HG03064 (cell line): Measurements from ENCODE around the gene NOC3L.
"Not testable (repeated sequence)": the region's sequence is repeated elsewhere in the genome, so short reads cannot be mapped to it uniquely, and the experiment has no call there.

Experiments used
- ATAC-seq: cut with Tn5 transposase; IDR thresholded peaks from one replicate; pipeline ENCODE4 v1.9.1; 2021; ENCODE audit warnings: low read depth; ENCODE audit not compliant: unreplicated experiment

The NOC3L gene

DNA sequence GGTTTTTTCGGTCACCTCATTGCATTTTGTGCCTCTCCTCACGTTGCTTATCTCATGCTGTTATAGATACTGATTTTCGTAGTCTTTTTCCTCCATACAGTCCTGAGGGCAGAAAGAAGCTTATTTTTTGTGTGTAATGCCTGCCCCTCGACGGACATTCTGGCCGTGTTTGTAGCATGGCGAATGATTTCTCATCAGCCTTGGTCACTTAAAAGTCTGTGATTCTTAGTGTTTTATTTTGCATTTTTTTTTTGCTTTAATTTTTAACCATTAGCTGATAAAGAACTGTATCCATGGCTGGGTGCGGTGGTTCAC is 469 bp upstream of the NOC3L start:
- no peak for ATAC-seq

DNA sequence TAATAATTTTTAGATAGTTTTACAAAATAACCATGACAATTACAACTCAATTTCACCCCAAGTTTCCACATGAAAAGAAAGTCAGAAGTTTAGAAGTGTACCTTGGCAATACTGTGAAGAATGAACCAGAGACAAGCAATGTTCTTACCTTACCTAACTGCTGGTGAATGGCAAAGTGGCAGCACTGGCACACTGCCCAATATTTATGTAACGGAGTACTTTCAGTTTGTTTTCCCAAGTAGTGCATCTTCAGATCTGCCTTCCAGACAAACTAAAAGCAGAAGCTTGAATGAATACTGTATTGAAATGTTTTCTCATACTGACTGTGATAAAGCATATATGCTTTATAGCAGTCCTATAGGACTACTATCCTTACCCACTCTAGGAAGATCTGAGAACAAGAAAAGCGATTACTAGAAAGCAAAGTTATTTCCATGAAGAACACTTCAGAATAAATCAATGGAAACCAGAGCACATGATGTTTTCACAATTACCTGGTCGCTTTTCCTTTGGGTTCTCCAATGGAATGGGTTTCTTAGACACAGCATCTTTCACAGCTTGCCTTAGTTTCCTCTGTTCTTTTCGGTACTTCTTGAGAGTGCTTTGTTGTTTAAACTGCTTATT is 1.5 kb downstream of the NOC3L start:
- no peak for ATAC-seq

DNA sequence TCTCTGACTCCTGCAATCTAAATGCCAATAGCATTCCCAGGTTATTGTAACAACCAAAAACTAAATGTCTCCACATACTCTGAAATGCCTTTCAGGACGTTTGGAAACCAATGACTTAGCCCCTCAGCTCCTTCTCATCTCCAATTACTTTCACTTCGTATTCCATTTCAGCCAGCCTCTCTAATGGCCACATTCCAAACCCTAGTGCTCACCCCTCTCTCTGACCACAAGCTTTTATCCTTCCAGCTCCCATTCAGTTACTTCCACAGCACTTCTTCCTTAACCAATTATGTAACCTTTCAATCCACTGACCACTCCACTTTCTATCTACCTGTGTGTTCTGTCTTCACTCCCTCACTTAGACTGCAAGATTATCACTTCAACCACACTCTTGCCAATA is 4.3 kb downstream of the NOC3L start:
- ATAC-seq, result no peak

DNA sequence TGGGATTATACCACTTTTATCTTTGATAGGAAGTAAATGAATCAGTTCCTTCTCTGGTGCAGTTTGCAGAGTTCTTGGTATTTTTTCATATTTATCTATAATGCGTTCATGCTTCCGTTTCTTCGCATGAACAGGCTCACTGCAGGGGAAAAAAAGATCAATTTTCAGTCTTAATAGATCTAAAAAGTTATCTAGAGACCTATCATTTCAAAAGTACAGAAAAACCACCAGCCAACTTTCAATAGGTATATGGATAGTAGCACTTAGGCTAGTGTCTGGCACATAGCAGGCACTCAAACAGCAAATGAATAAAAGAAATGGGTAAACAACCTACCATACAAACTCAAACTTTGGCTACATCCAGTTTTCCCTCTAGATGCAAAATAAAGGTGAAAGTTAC is 5.5 kb downstream of the NOC3L start:
- no peak for ATAC-seq

DNA sequence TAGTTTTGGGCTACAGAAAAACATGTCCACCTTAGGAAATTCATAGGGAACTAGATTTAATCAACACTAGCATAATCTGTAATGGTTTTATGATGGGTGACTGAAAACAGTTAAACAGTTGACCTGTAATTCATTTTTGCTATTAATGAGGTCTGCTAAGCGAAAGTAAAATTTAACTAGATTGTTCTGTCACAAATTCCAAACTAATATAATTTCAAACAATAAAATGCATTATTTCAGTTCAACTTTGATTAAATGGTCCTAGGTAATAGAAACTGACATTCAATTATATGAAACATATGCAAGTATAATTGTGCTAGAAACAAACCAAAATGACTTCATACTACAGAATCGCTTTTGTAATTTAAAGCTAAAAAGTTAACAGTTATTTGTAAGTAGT is 6.9 kb downstream of the NOC3L start:
- no peak for ATAC-seq

DNA sequence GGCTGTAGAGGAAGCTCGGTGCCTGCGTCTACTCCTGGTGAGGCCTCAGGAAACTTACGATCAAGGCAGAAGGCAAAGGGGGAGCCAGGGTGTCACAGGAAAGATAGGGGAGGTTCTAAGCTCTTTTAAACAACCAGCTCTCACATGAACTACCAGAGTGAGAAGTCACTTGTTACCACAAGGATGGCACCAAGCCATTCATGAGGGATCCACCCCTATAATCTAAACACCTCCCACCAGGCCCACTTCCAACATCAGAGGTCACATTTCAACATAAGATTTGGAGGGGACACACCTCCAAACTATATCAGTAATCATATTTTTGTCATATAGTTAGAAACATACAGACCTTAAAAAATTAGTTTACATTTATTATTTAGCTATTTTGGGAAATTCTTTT is 9.4 kb downstream of the NOC3L start:
- no peak for ATAC-seq

DNA sequence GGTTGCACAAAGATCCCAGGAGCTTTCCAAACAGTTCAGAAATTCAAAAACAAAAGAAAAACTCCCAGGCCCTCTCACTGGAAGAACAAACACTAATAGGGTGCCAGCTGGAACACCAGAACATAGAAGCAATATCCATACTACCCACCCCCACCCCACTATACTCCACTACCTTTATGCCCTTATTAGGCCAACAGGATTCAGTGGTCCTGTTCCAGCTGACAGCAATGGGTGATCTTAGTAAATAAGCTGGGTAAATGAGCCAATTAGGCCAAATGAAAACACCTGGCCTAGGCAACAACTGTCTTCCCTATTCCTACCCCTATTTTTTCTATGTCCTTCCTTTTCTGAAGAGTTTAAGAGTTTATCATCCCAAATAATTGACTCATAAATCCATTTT is 11.7 kb downstream of the NOC3L start:
- no peak for ATAC-seq

DNA sequence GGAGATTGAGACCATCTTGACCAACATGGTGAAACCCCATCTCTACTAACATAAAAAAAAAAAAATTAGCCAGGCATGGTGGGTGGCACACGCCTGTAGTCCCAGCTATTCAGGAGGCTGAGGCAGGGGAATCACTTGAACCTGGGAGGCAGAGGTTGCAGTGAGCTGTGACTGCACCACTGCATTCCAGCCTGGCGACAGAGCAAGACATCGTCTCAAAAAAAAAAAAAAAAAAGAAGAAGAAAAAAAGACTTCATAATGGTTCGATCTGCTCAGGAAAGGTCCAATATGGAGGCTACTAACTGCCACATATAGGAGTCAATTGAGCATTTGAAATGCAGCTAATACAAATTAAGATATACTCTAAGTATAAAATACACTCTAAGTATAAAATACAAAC is 12.2 kb downstream of the NOC3L start:
- not testable (repeated sequence) for ATAC-seq

DNA sequence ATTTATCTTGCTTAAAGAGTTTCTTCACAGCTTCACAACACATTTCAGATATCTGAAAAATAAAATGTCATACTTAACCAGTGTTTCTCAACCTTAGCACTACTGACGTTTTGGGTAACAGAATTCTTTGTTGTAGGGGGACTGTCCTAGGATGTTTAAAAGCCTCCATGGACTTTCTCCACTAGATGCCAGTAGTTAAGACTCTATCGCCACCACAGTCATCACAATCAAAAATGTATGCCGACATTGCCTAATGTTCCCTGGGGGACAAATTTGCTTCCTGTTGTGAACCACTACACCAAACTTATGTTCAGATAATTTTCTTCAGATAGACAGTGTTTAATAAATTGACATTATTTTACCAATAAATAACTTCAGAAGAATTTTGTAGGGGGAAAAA is 13.4 kb downstream of the NOC3L start:
- ATAC-seq, result no peak

DNA sequence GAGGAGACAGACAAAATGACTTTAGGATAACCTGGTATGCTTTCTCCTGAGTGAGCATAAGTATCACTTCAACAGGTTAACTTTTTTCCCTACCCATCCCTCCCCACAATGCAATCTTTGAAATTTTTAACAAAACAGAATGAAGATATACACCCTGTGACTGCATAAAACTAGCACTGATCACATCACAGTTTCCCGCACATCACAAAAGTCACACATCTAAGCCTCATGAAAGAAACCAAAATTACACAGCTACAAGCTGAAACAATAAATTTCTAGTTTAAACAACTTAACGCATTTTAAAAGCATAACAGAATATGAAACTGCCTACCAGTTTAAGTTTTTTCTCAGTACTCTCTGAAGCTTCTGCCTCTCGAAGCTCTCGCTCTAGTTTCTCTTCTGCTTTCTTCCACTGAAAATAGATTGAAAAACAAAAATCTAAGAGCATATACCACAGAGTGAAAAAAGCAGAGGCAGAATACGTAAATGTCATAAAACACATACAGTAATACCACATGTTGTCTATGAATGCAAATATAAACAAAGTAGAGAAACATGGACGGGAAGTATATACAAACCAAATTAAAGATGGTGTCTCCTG is 18.1 kb downstream of the NOC3L start:
- ATAC-seq, result peak; percentile 94

DNA sequence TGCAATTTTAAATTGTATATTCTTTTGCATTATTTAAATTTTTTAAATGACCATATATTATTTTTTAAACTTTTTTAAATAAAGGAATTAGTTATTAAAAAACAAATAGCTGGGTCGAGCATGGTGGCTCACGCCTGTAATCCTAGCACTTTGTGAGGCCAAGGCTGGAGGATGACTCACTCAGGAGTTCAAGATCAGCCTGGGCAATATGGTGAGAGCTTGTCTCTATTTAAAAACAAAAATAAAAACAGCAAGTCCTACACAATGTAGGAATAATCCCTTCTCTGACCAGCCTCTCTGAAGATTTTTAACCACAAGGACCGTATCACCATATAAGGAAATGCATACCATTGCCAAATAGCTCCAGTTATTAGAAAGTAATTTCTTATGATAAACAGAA is 19.6 kb downstream of the NOC3L start:
- ATAC-seq, result no peak

DNA sequence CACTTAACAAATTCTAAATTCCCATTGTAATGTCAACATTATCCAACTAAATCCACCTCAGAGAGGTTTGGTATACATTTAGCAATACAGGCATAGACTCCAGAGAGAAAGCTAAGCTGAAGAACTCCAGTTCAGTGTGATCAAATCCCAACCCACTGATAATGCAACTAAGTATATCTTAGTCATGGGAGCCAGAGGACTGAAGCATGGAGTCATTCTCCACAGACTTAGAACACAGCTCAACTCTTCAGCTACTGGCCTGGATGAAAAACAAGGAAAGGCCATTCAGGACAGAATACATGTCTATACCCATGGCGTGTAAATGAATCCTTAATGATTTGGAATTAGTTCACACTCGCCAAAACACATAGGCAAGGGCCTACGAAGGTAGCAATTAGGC is 27.9 kb downstream of the NOC3L start:
- ATAC-seq, result no peak

DNA sequence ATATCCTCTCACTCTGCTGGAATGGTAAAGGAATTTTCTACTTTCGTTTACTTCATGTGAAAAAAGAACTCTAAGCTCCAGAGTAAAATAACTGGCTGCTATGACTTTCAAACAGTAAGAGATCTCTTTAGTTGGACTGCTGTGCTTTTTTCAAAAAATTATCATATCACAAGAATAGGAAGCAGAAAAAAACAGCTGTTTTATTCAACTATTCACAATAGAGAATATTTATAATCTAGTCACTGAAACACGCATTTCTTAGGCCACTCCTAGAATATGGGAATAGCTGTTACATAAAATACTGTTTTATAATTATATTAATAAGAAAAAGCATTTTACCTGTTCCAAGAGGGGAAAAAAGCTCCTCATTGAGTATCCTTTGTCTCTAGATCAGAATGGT is 29.7 kb downstream of the NOC3L start:
- no peak for ATAC-seq

DNA sequence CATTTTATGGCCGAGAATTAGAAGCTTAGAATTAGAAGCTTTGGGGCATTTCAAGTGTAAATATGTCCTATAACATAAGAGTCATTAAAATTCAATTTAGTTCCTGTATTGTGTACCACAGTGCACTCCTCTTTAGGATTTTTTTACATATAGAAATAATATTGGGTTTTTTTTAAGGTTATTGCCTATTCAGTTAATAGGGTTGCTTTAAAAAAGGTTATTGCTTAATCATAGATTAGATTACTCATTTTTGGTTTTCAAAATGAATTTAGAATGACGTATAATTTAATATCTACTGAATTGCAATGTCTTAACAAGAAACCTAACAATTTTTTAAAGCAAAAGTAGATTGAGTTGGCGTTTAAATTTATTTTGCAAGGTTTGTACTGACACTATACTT is 34.1 kb downstream of the NOC3L start:
- ATAC-seq, result no peak

DNA sequence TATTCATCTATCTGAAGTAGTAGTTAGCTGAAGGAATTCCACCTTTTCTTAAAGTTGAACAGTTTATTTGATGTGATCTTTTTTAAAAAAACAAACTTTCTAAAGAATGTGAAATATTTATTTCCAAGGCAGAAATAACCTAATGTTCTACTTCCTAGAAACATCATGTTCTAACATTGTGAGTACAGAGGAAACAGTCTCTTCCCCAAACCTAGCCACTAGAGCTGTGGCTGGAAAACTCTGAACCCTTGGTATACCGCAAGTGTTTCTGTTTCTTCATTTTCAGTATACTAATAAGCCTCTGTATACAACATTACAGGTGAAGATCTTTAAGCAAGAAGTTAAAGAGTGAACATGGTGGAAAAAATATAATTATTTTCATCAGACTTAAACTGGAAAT is 35.1 kb downstream of the NOC3L start:
- no peak for ATAC-seq

DNA sequence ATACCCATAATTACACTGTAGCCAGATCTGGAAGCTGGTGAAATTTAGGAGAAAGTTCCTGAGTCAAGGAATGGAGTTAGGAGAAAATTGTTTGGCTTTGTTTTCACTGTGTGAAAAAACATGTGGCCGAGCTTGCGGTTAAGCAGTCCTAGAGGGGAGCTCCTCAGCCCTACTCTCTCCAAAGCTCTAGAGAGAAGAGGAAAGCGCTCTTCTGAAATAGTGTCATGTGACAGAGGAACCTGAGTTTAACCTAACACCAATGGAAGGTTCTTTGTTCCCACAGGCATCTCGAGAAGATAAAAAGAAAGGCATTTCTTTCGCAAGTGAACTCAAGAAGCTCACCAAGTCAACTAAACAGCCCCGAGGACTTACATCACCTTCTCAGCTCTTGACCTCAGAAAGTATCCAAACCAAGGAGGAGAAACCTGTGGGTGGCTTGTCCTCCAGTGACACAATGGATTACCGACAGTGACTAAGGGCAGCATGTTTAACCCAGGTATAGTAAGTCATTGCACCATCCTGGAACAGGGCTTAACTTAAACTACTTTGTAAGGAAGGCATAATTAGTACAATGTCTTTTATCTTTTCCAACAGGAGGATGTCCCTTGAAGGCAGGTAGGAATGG is 38.0 kb downstream of the NOC3L start:
- no peak for ATAC-seq

DNA sequence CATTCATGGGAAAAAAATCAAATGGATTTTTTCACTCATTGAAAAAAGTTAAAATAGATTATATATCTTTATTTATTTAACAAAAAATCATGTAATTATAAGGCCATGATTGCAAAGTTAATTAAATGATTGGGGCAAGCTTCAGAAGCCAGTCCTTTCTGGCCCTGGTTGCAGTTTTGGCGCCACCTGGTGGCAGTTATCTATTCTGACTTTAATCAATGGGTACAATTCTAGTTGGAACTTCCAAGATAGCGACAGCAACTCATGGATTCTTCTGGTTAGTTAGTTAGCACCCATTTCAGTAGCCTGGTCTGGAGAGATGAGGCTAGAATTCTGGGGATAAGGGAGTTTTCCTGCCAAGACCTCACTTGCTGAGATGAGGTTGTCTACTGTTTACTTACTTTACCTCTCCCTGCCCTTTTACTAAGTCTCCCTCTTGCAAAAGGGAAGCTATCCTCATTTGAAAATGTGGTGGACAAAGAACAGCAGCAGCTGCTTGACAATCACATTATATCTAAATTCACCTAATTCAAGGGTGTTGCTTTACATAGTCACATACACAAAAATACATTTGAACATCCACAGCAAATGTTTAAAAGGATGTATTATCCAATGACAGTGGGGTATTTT is 42.3 kb downstream of the NOC3L start:
- ATAC-seq, result no peak

DNA sequence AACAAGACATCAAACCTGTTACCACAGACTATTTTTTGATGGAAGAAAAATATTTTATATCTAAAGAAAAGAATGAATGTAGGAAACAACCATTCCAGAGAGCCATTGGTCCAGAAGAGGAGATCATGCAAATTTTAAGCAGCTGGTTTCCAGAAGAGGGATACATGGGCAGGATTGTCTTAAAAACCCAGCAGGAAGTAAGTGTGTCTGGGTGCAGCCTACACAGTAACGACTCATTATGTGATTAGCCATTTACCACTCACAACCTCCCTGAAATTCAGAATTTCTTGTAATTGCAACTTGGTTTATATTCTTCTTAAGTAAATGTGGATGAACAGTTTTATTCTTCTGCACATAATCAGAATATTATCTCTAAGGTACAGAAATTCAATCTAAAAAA is 46.2 kb downstream of the NOC3L start:
- no peak for ATAC-seq

DNA sequence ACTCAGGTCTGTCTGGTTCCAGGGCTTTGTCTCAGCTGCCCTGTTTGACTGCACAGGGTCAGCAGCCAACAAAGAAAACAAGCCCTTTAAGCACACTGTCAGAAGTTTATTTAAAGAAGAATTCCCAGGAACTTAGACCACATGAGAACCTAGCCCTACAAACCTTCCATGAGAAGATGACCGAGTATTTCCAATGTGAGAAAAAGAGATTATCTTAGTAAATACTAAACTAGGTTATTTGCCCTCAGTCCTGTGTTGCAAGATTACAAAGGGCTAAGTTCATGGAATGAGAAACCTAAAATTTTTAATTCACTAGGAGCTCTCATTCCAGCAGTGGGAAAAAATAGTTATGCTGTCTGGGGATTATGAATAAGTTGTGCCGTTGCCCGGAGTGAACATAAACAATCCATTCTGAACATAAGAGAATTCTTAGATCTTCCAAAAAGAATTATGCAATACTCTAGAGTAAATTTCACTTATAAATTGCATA is 46.7 kb downstream of the NOC3L start:
- no peak for ATAC-seq

DNA sequence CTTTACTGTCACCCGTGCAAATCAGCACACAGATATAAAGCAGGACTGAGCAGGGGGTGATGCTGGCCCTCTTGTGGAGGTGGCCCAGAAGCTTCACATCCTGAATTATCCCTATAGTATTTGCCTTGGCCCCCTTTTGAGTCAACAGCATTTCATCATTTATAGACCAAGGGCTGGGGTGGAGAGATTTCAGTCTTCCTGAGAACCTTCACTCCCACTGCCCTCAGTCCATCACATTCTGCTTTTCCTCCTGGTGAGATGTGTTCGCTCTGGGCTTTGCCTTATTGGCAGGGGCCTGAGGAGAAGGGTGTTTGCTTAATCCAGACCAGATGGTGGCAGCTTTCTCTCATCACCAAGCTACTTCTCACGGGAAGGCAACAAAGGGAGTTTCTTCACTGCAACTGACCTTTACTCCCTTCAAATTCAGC is 47.7 kb downstream of the NOC3L start:
- ATAC-seq, result no peak

DNA sequence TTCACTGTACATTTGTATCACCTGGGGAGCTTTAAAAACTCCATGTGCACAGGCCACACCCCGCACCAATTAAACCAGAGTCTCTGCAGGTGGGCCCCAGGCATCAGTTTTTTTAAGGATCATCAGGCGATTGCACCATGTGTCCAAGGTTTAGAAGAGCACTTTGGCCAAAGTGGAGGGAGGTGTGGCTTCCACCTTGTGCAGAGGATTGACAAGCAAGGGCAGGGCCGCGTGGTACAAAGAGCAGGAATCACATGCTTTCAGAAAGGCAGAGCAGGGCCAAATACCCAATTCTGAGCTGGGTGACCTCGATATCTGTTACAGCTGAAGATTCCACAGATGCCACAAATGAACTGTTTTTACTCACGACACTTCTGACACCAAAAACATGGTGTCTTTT is 52.4 kb downstream of the NOC3L start:
- ATAC-seq, result no peak

DNA sequence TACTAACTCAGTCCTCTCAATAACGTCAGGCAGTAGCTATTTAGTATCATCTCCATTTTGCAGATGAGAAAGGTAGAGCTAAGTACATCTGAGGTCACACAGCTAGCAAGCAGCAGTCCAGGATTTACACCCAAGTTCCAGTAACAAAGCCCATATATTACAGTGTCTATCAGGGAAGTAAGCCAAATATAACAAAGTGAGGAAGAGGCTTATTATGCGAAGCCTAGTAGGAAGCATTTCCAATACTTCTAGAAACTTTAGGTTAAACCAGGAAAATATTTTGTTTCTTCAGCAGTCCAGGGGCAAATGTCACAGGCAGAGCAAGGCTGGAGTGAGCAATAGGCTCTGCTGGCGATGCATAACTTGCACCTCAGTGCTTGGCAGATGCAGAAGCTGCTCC is 53.9 kb downstream of the NOC3L start:
- no peak for ATAC-seq
